Muscle of leg (tissue), 11 donors: ENCODE measurements around the gene FAM120B. TPM values are rescaled to one million over a fixed set of nuclear protein-coding genes. Genes with fewer than 3 reads are reported as not detected.

Experiments
- DNase-seq: peaks from one replicate; pipeline ENCODE4 v3.0.0; 2013
- H3K27ac ChIP-seq: one replicate; pipeline ENCODE4 v1.5.1; 2013; ENCODE audit warnings: mild to moderate bottlenecking, low read length, control low read depth
- H3K27me3 ChIP-seq: one replicate; pipeline ENCODE4 v1.6.1; 2013; ENCODE audit warnings: low read length; ENCODE audit not compliant: control insufficient read depth, insufficient read depth
- H3K36me3 ChIP-seq: one replicate; pipeline ENCODE4 v1.6.1; 2013; ENCODE audit warnings: low read length; ENCODE audit not compliant: control insufficient read depth, insufficient read depth
- H3K4me1 ChIP-seq: one replicate; pipeline ENCODE4 v1.6.1; 2013; ENCODE audit warnings: low read length; ENCODE audit not compliant: control insufficient read depth, insufficient read depth
- H3K4me3 ChIP-seq: one replicate; pipeline ENCODE4 v1.5.1; 2013; ENCODE audit warnings: low read length, control low read depth
- H3K9me3 ChIP-seq: replicated peaks from 2 replicates; pipeline ENCODE4 v1.6.1; 2013; ENCODE audit warnings: low read depth, low read length; ENCODE audit not compliant: control insufficient read depth
- WGBS: methylation state at CpG from one replicate; pipeline ENCODE4 v1.1.5; 2013; ENCODE audit warnings: missing lambda C conversion rate; ENCODE audit not compliant: insufficient coverage; 5-methylcytosine and 5-hydroxymethylcytosine counted together
- polyA plus RNA-seq, 8 donors: library from polyadenylated mRNA; unstranded; fragments of 120-200 nt; gene quantifications; one replicate each; pipeline versions ENCODE4 v1.2.1 to v1.2.3, GENCODE V29; 2013; ENCODE audit warnings: inconsistent platforms in 1 of 8, low replicate concordance in 1 of 8; ENCODE audit not compliant: insufficient read length in 8 of 8, insufficient read depth in 1 of 8
- total RNA-seq: library from RNA; stranded (reverse); fragments of 120-200 nt; gene quantifications from one replicate; pipeline ENCODE4 v1.2.4, GENCODE V29; 2013

Gene FAM120B
- total and polyA plus RNA-seq, 9 donors, result 19.6 to 29.7 (median 24.7) TPM

- Histone ChIP-seq H3K4me3 (peak overlapping the region; percentile 29), H3K27ac (peak overlapping the region; percentile 55), H3K9me3 (no peaks in the 10 kb centered on the region), H3K36me3 (peaks cover 33% of the 10 kb centered on the region), H3K27me3 (peaks cover 2% of the 10 kb centered on the region), H3K4me1 (peaks cover 23% of the 10 kb centered on the region)
- DNase-seq, result peak; percentile 72
- 53% methylated on average over 34 of the region's 36 CpGs for WGBS
Measured at GRCh38 chr6:170279977-170280688, 26.4 kb upstream of the FAM120B start.

- peak overlapping the region; percentile 20 for H3K27ac ChIP-seq
- H3K9me3 ChIP-seq, result no peaks in the 10 kb centered on the region
- no peaks in the 10 kb centered on the region for H3K27me3 ChIP-seq
- peak overlapping the region; percentile 29 for H3K4me3 ChIP-seq
- H3K4me1 ChIP-seq, result peaks cover 28% of the 10 kb centered on the region
- H3K36me3 ChIP-seq, result peaks cover 38% of the 10 kb centered on the region
- no peak for DNase-seq
- 68% methylated on average over 23 of the region's 23 CpGs for WGBS
Measured at GRCh38 chr6:170280689-170281045, 25.9 kb upstream of the FAM120B start.

- Histone ChIP-seq H3K27me3 (peaks cover 4% of the 10 kb centered on the region), H3K27ac (no peak overlapping the region), H3K4me1 (peaks cover 27% of the 10 kb centered on the region), H3K4me3 (no peak overlapping the region), H3K36me3 (peaks cover 40% of the 10 kb centered on the region), H3K9me3 (no peaks in the 10 kb centered on the region)
- WGBS, result 91% methylated on average over 35 of the region's 48 CpGs
- DNase-seq, result no peak
Measured at GRCh38 chr6:170281331-170282292, 24.9 kb upstream of the FAM120B start.

DNA sequence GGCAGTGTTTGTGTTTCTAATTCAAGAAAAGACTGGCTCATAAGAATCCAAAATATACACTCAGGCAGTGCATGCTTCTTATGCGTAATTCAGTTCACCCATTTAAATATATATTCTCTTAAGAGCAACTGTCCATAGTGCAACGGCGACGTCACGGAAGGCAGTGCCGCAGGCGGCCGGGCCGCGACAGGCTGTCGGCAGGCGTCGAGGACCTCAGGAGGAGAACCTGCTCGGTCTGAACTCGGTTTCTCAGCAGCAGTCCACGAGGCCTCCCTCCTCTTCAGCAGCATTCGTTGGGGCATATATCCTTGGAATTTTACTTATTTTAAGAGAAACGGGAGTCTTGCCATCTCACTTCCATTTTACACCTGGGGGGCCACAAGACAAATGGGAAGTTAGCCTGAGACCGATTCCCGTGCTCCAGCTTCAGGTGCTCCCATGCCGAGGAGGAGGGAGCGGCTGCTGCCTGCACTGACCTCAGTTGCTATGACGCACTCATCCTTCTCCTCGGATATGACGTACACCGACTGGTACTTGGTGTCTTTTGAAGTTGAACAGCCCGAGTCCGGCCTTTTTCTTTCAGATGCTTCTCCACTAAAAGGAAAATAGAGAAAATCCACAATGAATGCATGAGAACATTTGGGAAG, 23.9 kb upstream of the FAM120B start:
- Histone ChIP-seq H3K27me3 (peaks cover 13% of the 10 kb centered on the region), H3K4me1 (peaks cover 36% of the 10 kb centered on the region)
- WGBS, result 86% methylated on average over 16 of the region's 28 CpGs

GRCh38 chr6:170283212-170284081, 23.1 kb upstream of the FAM120B start:
- Histone ChIP-seq H3K36me3 (peaks cover 57% of the 10 kb centered on the region), H3K9me3 (no peaks in the 10 kb centered on the region), H3K27me3 (peaks cover 21% of the 10 kb centered on the region), H3K27ac (no peak overlapping the region), H3K4me3 (no peak overlapping the region), H3K4me1 (peaks cover 44% of the 10 kb centered on the region)
- WGBS, result 91% methylated on average over 60 of the region's 60 CpGs
- DNase-seq, result no peak

More for the DNA sequence above, 23.9 kb upstream of the FAM120B start:
- H3K36me3 ChIP-seq, result peaks cover 49% of the 10 kb centered on the region
- no peaks in the 10 kb centered on the region for H3K9me3 ChIP-seq
- no peak overlapping the region for H3K4me3 ChIP-seq
- H3K27ac ChIP-seq, result no peak overlapping the region
- DNase-seq, result no peak

DNA sequence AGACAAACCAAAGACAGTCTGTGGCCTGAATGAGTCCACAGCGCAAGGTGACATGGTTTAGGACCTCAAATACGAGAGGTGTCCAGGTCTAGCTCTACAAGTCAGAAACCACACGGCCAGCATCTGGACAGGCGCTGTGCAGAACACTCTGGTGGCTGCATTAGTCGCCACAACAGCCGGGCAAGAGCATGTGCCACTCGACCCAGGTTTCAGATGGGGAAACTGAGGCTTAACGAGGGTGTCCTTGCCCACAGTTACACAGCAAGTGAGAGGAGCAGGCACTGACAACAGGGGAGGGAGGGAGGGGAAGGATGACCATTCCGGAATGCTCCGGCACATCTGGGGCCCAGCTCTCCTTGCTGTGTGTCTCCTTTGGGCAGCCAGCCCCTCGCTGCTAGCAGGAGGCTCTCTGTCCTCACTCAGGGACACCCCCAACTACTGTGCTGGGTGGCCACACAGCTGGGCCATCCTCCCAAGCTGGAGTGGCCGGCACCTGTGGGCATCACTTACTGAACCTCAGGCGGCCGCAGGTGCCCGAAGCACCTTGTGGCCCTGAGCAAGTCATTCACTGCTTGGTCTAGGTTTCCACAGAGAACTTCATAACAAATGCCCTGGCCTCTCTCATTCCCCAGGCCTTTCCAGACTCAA, 22.3 kb upstream of the FAM120B start:
- H3K4me1 ChIP-seq, result peaks cover 51% of the 10 kb centered on the region
- no peak overlapping the region for H3K27ac ChIP-seq
- 92% methylated on average over 12 of the region's 15 CpGs for WGBS
- no peaks in the 10 kb centered on the region for H3K9me3 ChIP-seq
- DNase-seq, result no peak
- peaks cover 28% of the 10 kb centered on the region for H3K27me3 ChIP-seq
- no peak overlapping the region for H3K4me3 ChIP-seq
- peaks cover 62% of the 10 kb centered on the region for H3K36me3 ChIP-seq

GRCh38 chr6:170284866-170285469, 21.6 kb upstream of the FAM120B start:
- Histone ChIP-seq H3K36me3 (peaks cover 62% of the 10 kb centered on the region), H3K4me3 (no peak overlapping the region), H3K27ac (no peak overlapping the region), H3K9me3 (no peaks in the 10 kb centered on the region), H3K27me3 (peaks cover 32% of the 10 kb centered on the region), H3K4me1 (peaks cover 54% of the 10 kb centered on the region)
- 92% methylated on average over 19 of the region's 24 CpGs for WGBS
- DNase-seq, result no peak

DNA sequence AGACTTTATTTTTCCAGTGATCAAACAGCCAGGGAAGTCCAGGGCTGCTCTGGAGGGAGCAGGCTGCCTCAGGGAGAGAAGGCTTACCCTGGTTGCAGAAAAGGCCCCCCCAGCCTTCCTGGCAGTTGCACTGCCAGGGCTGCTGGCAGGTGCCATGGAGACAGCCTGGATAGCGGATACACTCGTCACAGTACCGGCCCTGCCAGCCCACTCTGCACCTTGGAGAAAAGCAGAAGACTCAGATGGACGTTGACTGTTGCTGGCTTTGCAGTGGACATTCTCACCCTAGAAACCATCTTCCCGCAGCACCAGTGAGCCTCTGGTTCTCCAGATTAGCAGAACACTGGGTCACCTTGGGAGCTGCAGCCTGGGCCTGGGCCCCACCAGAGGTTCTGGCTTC, 21.1 kb upstream of the FAM120B start:
- Histone ChIP-seq H3K27me3 (peaks cover 36% of the 10 kb centered on the region), H3K4me3 (no peak overlapping the region), H3K27ac (no peak overlapping the region), H3K36me3 (peaks cover 62% of the 10 kb centered on the region), H3K4me1 (peaks cover 49% of the 10 kb centered on the region), H3K9me3 (no peaks in the 10 kb centered on the region)
- WGBS, result 77% methylated on average over 5 of the region's 5 CpGs
- no peak for DNase-seq
